ENCODE measurements around the gene IL22.

The IL22 gene

GRCh38 chr12:68240079-68240478 is 13.3 kb downstream of the IL22 start:
- TF ChIP-seq ZBTB7A (IDR thresholded peaks at IDR 0.05; ENCODE audit: low read depth) (no peak), EGR1 (IDR thresholded peaks at IDR 0.05) (no peak), NFIC (IDR thresholded peaks at IDR 0.05) (no peak), TAF1 (IDR thresholded peaks at IDR 0.05; ENCODE audit: low read depth) (no peak), FOXM1 (IDR thresholded peaks at IDR 0.05; ENCODE audit: borderline replicate concordance, low read depth) (no peak), TEAD4 (IDR thresholded peaks at IDR 0.05) (no peak), YY1 (IDR thresholded peaks at IDR 0.05; ENCODE audit: low read depth) (no peak), TCF12 (IDR thresholded peaks at IDR 0.05; ENCODE audit: low read depth) (no peak), CEBPB (IDR thresholded peaks at IDR 0.05) (no peak), MAX (IDR thresholded peaks at IDR 0.05) (no peak), RAD21 (IDR thresholded peaks at IDR 0.05; ENCODE audit: low read depth) (no peak), CREB1 (IDR thresholded peaks at IDR 0.05; ENCODE audit: low read depth) (no peak)

- TF ChIP-seq FOXM1 (IDR thresholded peaks at IDR 0.05; ENCODE audit: borderline replicate concordance, low read depth) (no peak), TAF1 (IDR thresholded peaks at IDR 0.05; ENCODE audit: low read depth) (no peak), TCF12 (IDR thresholded peaks at IDR 0.05; ENCODE audit: low read depth) (no peak), USF1 (IDR thresholded peaks at IDR 0.05) (no peak), CREB1 (IDR thresholded peaks at IDR 0.05; ENCODE audit: low read depth) (no peak), MAX (IDR thresholded peaks at IDR 0.05) (no peak), CEBPB (IDR thresholded peaks at IDR 0.05) (no peak), EP300 (IDR thresholded peaks at IDR 0.05; ENCODE audit: borderline replicate concordance) (no peak), NFIC (IDR thresholded peaks at IDR 0.05) (no peak), RAD21 (IDR thresholded peaks at IDR 0.05; ENCODE audit: low read depth) (no peak), ZBTB7A (IDR thresholded peaks at IDR 0.05; ENCODE audit: low read depth) (no peak)
Observed at GRCh38 chr12:68239309-68239982, 14.0 kb downstream of the IL22 start.

GRCh38 chr12:68237619-68238018 is 15.8 kb downstream of the IL22 start:
- no peak for TF ChIP-seq USF1 (IDR thresholded peaks at IDR 0.05)

- TF ChIP-seq TCF12 (IDR thresholded peaks at IDR 0.05; ENCODE audit: low read depth) (no peak), ZBTB7A (IDR thresholded peaks at IDR 0.05; ENCODE audit: low read depth) (no peak), NFIC (IDR thresholded peaks at IDR 0.05) (no peak), RAD21 (IDR thresholded peaks at IDR 0.05; ENCODE audit: low read depth) (no peak), YY1 (IDR thresholded peaks at IDR 0.05; ENCODE audit: low read depth) (no peak), EP300 (IDR thresholded peaks at IDR 0.05; ENCODE audit: borderline replicate concordance) (no peak), CREB1 (IDR thresholded peaks at IDR 0.05; ENCODE audit: low read depth) (no peak), FOXM1 (IDR thresholded peaks at IDR 0.05; ENCODE audit: borderline replicate concordance, low read depth) (no peak)
Observed at GRCh38 chr12:68237078-68237477, 16.3 kb downstream of the IL22 start.

GRCh38 chr12:68236421-68237059 is 16.9 kb downstream of the IL22 start:
- TF ChIP-seq ZBTB7A (IDR thresholded peaks at IDR 0.05; ENCODE audit: low read depth) (no peak), EP300 (IDR thresholded peaks at IDR 0.05; ENCODE audit: borderline replicate concordance) (no peak), USF1 (IDR thresholded peaks at IDR 0.05) (no peak), RAD21 (IDR thresholded peaks at IDR 0.05; ENCODE audit: low read depth) (no peak), FOXM1 (IDR thresholded peaks at IDR 0.05; ENCODE audit: borderline replicate concordance, low read depth) (no peak), TEAD4 (IDR thresholded peaks at IDR 0.05) (no peak), YY1 (IDR thresholded peaks at IDR 0.05; ENCODE audit: low read depth) (no peak), TAF1 (IDR thresholded peaks at IDR 0.05; ENCODE audit: low read depth) (no peak), NFIC (IDR thresholded peaks at IDR 0.05) (no peak), CREB1 (IDR thresholded peaks at IDR 0.05; ENCODE audit: low read depth) (no peak), MAX (IDR thresholded peaks at IDR 0.05) (no peak), EGR1 (IDR thresholded peaks at IDR 0.05) (no peak), CEBPB (IDR thresholded peaks at IDR 0.05) (no peak), REST (IDR thresholded peaks at IDR 0.05; ENCODE audit: low read depth) (no peak), TCF12 (IDR thresholded peaks at IDR 0.05; ENCODE audit: low read depth) (no peak)

GRCh38 chr12:68235576-68235975 is 17.8 kb downstream of the IL22 start:
- TF ChIP-seq CEBPB (IDR thresholded peaks at IDR 0.05) (no peak), TAF1 (IDR thresholded peaks at IDR 0.05; ENCODE audit: low read depth) (no peak), RAD21 (IDR thresholded peaks at IDR 0.05; ENCODE audit: low read depth) (no peak), EP300 (IDR thresholded peaks at IDR 0.05; ENCODE audit: borderline replicate concordance) (no peak), MAX (IDR thresholded peaks at IDR 0.05) (no peak), EGR1 (IDR thresholded peaks at IDR 0.05) (no peak), FOXM1 (IDR thresholded peaks at IDR 0.05; ENCODE audit: borderline replicate concordance, low read depth) (no peak), USF1 (IDR thresholded peaks at IDR 0.05) (no peak), NFIC (IDR thresholded peaks at IDR 0.05) (no peak), REST (IDR thresholded peaks at IDR 0.05; ENCODE audit: low read depth) (no peak)
